Stimulated activated CD4-positive, alpha-beta T cell treated with anti-CD3 and anti-CD28 coated beads, Interleukin-4, amount 100 ng/mL, for 24 hours (primary cell): ENCODE results near the gene BAZ2B.

Experiments
- DNase-seq: peaks from one replicate; pipeline ENCODE4 v3.0.0-alpha.2; 2020

Gene BAZ2B

GRCh38 chr2:159614534-159615366, 1.6 kb downstream of the BAZ2B start:
- no peak for DNase-seq

GRCh38 chr2:159613651-159614285, 2.6 kb downstream of the BAZ2B start:
- DNase-seq = no peak

GRCh38 chr2:159613091-159613490, 3.3 kb downstream of the BAZ2B start:
- DNase-seq = no peak

- DNase-seq = no peak
These were observed 4.0 kb downstream of the BAZ2B start for GRCh38 chr2:159612255-159612901.

- DNase-seq = no peak
These were observed 6.4 kb downstream of the BAZ2B start for GRCh38 chr2:159609811-159610549.

- no peak for DNase-seq
These were observed 7.5 kb downstream of the BAZ2B start for GRCh38 chr2:159608723-159609308.

GRCh38 chr2:159608108-159608507, 8.2 kb downstream of the BAZ2B start:
- no peak for DNase-seq

GRCh38 chr2:159606287-159606686, 10.1 kb downstream of the BAZ2B start:
- DNase-seq = no peak

GRCh38 chr2:159605441-159606178, 10.7 kb downstream of the BAZ2B start:
- DNase-seq = no peak

GRCh38 chr2:159604159-159604558, 12.2 kb downstream of the BAZ2B start:
- no peak for DNase-seq

- peak; percentile 8 for DNase-seq
These were observed 15.6 kb downstream of the BAZ2B start for GRCh38 chr2:159600752-159601151.

GRCh38 chr2:159595410-159596046, 20.8 kb downstream of the BAZ2B start:
- DNase-seq = no peak

GRCh38 chr2:159592441-159592840, 23.9 kb downstream of the BAZ2B start:
- DNase-seq = no peak

- no peak for DNase-seq
These were observed 25.1 kb downstream of the BAZ2B start for GRCh38 chr2:159591221-159591620.

- no peak for DNase-seq
These were observed 27.1 kb downstream of the BAZ2B start for GRCh38 chr2:159589286-159589685.

GRCh38 chr2:159586034-159586433, 30.3 kb downstream of the BAZ2B start:
- no peak for DNase-seq

GRCh38 chr2:159585622-159586021, 30.7 kb downstream of the BAZ2B start:
- DNase-seq = no peak

- no peak for DNase-seq
These were observed 31.6 kb downstream of the BAZ2B start for GRCh38 chr2:159584796-159585195.

GRCh38 chr2:159573846-159574606, 42.3 kb downstream of the BAZ2B start:
- no peak for DNase-seq

GRCh38 chr2:159573294-159573693, 43.1 kb downstream of the BAZ2B start:
- no peak for DNase-seq

- DNase-seq = no peak
These were observed 43.9 kb downstream of the BAZ2B start for GRCh38 chr2:159572459-159572858.
